Measurements from ENCODE around the gene PRDM11. TPM values are rescaled to one million over a fixed set of nuclear protein-coding genes. Genes with fewer than 3 reads are reported as not detected.
A peak's percentile ranks its signal among the peaks of the same experiment; 100 is the strongest.

Gene PRDM11
- total RNA-seq, 1 donor from 2014 or later: 1.4 TPM

DNA sequence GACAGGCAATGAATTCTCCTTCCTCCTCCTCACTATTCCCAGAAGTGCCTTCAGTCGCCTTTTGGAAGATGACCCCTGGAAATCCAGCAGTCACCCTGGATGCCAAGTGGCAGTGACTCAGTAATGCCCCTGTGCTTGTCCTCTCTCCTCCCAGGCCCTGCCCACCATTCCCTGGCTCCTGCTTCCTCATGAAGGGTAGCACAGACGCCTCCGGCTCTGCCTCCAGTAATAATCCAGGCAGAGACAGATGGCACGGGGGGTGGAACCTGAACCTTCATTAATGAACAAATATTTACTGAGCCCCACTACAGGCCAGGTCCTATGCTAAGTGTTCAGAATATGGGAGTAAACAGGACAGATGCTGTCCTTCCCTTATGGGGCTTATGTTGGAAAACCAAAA is 116.5 kb downstream of the PRDM11 start:
- H3K9me3 Mint-ChIP-seq: no peaks in the 10 kb centered on the region
- peaks cover 1% of the 10 kb centered on the region for H3K4me1 Mint-ChIP-seq
- DNase-seq: no peak
- no peak overlapping the region for H3K27ac Mint-ChIP-seq
- peaks cover 2% of the 10 kb centered on the region for H3K27me3 Mint-ChIP-seq
- H3K4me3 Mint-ChIP-seq: no peak overlapping the region
- no peaks in the 10 kb centered on the region for H3K36me3 Mint-ChIP-seq (ENCODE audit: low read depth)
- intact Hi-C loops (cut with micrococcal nuclease): no loop called here

GRCh38 chr11:45263773-45264172 is 117.3 kb downstream of the PRDM11 start:
- peaks cover 1% of the 10 kb centered on the region for H3K4me1 Mint-ChIP-seq
- intact Hi-C loops (cut with micrococcal nuclease): no loop called here
- H3K27ac Mint-ChIP-seq: no peak overlapping the region
- H3K27me3 Mint-ChIP-seq: peaks cover 2% of the 10 kb centered on the region
- no peak for DNase-seq
- H3K36me3 Mint-ChIP-seq (ENCODE audit: low read depth): no peaks in the 10 kb centered on the region
- H3K9me3 Mint-ChIP-seq: no peaks in the 10 kb centered on the region
- no peak overlapping the region for H3K4me3 Mint-ChIP-seq

DNA sequence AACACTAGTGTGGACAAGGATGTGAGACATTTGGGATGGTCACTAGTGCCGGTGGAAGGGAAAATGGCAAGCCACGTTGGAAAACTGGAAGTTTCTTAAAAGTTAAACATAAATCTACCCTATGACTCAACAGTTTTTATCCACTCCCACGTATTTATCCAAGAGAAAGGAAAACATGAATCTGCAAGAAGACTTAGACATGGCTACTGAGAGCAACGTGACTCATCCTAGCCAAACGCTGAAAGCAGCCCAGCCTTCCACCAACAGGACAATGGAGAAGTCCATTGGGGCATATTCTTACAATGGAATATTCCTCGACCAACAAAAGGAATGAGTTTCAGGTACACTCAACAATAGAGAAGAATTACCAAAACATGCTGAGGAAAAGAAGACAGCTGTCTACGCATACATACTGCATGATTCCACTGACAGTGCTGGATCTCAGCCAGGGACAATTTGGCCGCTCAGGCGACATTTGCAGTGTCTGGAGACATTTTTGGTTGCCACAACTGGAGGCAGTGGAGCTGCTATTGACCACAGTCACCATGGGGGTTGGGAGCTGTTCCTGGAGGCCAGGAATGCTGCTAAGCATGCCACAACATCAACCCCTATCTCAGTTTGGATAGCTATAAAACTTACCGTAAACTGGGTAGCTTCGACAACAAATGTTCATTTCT is 118.5 kb downstream of the PRDM11 start:
- Mint-ChIP-seq H3K4me1 (peaks cover 1% of the 10 kb centered on the region), H3K36me3 (ENCODE audit: low read depth) (no peaks in the 10 kb centered on the region), H3K27ac (no peak overlapping the region), H3K4me3 (no peak overlapping the region), H3K27me3 (peaks cover 3% of the 10 kb centered on the region), H3K9me3 (no peaks in the 10 kb centered on the region)
- DNase-seq: no peak
- intact Hi-C loops (cut with micrococcal nuclease): no loop called here

- no peak for DNase-seq
- H3K4me1 Mint-ChIP-seq: peaks cover 1% of the 10 kb centered on the region
- intact Hi-C loops (cut with micrococcal nuclease): no loop called here
- no peak overlapping the region for H3K4me3 Mint-ChIP-seq
- H3K27me3 Mint-ChIP-seq: peaks cover 10% of the 10 kb centered on the region
- no peaks in the 10 kb centered on the region for H3K36me3 Mint-ChIP-seq (ENCODE audit: low read depth)
- no peaks in the 10 kb centered on the region for H3K9me3 Mint-ChIP-seq
- no peak overlapping the region for H3K27ac Mint-ChIP-seq
Observed at GRCh38 chr11:45265969-45266675, 119.7 kb downstream of the PRDM11 start.

GRCh38 chr11:45266676-45267020 is 120.2 kb downstream of the PRDM11 start:
- Mint-ChIP-seq H3K9me3 (no peaks in the 10 kb centered on the region), H3K4me3 (no peak overlapping the region), H3K27me3 (peaks cover 12% of the 10 kb centered on the region), H3K4me1 (peaks cover 1% of the 10 kb centered on the region), H3K36me3 (ENCODE audit: low read depth) (no peaks in the 10 kb centered on the region), H3K27ac (no peak overlapping the region)
- intact Hi-C loops (cut with micrococcal nuclease): no loop called here
- DNase-seq: no peak

- Mint-ChIP-seq H3K9me3 (no peaks in the 10 kb centered on the region), H3K27ac (no peak overlapping the region), H3K36me3 (ENCODE audit: low read depth) (no peaks in the 10 kb centered on the region), H3K4me1 (peaks cover 1% of the 10 kb centered on the region), H3K27me3 (peaks cover 12% of the 10 kb centered on the region), H3K4me3 (no peak overlapping the region)
- peak; percentile 61 for DNase-seq
- intact Hi-C loops (cut with micrococcal nuclease): no loop called here
Observed at GRCh38 chr11:45267052-45267451, 120.6 kb downstream of the PRDM11 start.

DNA sequence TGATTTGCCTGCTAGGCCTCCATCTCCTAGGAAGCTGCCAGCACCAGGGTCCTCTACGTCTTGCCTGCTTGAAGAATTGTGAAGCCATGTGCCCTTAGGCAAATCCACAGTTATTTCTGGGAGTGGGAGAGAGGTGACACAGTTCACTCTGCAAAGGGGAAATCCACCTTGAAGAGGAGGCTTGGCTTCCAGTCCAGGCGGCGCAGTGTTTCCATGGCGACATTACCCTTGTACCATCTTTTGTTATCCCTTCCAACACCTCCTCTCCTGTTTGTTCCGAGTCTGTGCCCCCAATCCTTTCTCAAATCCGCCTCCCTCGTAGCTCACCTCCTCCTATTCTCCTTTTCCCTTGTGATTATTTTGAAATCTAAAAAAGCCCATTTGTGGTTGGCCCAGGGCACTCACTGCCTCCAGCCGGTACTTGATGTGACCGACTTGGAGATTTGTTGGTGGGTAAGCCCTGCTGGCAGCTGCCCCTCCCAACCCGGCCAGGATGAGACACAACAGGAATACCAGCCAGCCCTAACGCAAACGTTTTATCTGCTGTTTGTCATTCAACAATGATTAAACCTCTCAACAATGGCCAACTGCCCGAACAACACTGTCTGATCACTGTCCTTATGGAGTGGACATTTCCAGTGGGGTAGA is 121.3 kb downstream of the PRDM11 start:
- intact Hi-C loops (cut with micrococcal nuclease): no loop called here
- no peak for DNase-seq
- Mint-ChIP-seq H3K27me3 (peaks cover 12% of the 10 kb centered on the region), H3K4me1 (peaks cover 1% of the 10 kb centered on the region), H3K9me3 (no peaks in the 10 kb centered on the region), H3K4me3 (no peak overlapping the region), H3K36me3 (ENCODE audit: low read depth) (no peaks in the 10 kb centered on the region), H3K27ac (no peak overlapping the region)

GRCh38 chr11:45269678-45270077 is 123.2 kb downstream of the PRDM11 start:
- Mint-ChIP-seq H3K9me3 (no peaks in the 10 kb centered on the region), H3K4me1 (peaks cover 1% of the 10 kb centered on the region), H3K27me3 (peaks cover 21% of the 10 kb centered on the region), H3K4me3 (no peak overlapping the region), H3K36me3 (ENCODE audit: low read depth) (no peaks in the 10 kb centered on the region), H3K27ac (no peak overlapping the region)
- DNase-seq: no peak
- intact Hi-C loops (cut with micrococcal nuclease): no loop called here

DNA sequence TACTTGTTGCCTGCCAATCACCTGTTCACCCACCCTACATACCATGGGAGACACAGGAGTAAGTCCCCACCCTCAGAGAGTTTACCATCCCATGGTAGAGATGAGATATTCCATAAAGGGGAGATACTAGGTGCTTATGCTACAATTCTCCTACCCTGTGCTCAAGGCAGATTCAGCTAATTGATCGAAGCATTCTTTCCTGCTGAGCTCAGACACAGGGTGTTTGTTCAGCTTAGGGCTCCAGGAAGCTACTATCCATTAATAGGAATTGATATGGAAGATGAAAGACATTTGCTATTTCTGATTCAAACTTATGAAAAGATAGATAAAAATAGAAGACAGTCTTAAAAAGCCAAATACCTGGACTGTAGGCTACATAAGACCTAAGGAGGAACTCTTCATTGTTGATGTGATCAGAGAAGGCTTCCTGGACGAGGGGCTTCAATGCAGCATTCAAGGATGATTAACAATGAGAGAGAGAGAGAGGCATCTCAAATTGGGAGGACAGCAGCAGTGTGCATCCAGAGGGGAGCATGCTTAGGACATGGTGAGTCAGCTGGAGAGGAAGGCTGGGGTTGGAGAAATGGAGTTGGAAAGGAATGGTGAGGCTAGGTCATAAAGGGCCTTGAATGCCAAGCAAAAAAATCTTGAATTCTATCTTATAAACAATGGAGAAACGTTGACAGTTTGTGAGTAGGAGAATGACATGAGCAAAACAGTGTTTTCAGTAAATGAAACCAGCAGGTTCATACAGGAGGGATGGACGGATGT is 124.7 kb downstream of the PRDM11 start:
- Mint-ChIP-seq H3K36me3 (ENCODE audit: low read depth) (no peaks in the 10 kb centered on the region), H3K4me1 (no peaks in the 10 kb centered on the region), H3K4me3 (no peak overlapping the region), H3K27me3 (peaks cover 27% of the 10 kb centered on the region), H3K27ac (no peak overlapping the region), H3K9me3 (no peaks in the 10 kb centered on the region)
- intact Hi-C loops (cut with micrococcal nuclease): no loop called here
- DNase-seq: no peak

DNA sequence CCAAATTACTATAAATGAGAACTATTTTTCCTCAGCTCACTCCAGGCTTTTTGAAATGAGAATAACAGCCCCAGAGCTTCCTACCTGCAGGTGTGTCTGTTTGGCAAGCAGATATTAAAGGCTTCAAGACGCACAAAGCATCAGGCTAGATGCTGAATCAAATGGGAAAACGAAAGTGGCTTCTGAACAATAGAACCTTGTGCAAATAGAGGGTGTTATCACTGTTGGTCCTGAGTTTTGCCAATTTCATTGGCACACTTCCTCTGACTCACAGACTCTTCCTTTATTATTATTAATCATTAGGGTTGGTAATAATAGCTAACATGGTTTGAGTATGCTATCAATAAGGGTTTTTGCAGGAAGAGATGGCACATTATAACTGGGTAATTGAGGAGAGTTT is 126.3 kb downstream of the PRDM11 start:
- no peaks in the 10 kb centered on the region for H3K4me1 Mint-ChIP-seq
- no peak overlapping the region for H3K27ac Mint-ChIP-seq
- DNase-seq: no peak
- H3K27me3 Mint-ChIP-seq: peaks cover 35% of the 10 kb centered on the region
- H3K4me3 Mint-ChIP-seq: no peak overlapping the region
- intact Hi-C loops (cut with micrococcal nuclease): no loop called here
- no peaks in the 10 kb centered on the region for H3K9me3 Mint-ChIP-seq
- H3K36me3 Mint-ChIP-seq (ENCODE audit: low read depth): no peaks in the 10 kb centered on the region

DNA sequence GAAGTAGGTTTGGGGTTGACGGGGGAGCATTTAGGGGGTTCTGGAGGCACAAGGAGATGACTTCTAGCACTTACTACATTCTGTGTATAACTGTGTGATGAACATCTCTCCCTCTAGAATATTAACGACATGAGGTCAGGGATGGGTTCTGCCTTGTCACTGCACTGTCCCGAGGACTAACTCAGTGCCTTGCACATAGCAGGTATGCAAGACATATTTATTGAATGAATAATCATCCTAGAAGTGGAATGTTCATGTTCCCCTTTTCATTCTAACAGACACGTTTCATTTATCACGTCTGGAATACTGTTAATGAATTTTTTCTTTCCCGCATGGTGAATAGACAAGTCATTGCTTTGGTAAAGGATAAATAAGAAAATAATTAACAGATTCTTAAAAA is 127.1 kb downstream of the PRDM11 start:
- H3K27me3 Mint-ChIP-seq: peaks cover 40% of the 10 kb centered on the region
- no peaks in the 10 kb centered on the region for H3K36me3 Mint-ChIP-seq (ENCODE audit: low read depth)

GRCh38 chr11:45274206-45274605 is 127.8 kb downstream of the PRDM11 start:
- no peak overlapping the region for H3K4me3 Mint-ChIP-seq
- no peak for DNase-seq
- intact Hi-C loops (cut with micrococcal nuclease): no loop called here
- H3K4me1 Mint-ChIP-seq: no peaks in the 10 kb centered on the region
- no peaks in the 10 kb centered on the region for H3K36me3 Mint-ChIP-seq (ENCODE audit: low read depth)
- H3K27me3 Mint-ChIP-seq: peaks cover 41% of the 10 kb centered on the region
- H3K9me3 Mint-ChIP-seq: no peaks in the 10 kb centered on the region
- no peak overlapping the region for H3K27ac Mint-ChIP-seq

More for the DNA sequence above, 127.1 kb downstream of the PRDM11 start:
- no peaks in the 10 kb centered on the region for H3K4me1 Mint-ChIP-seq
- H3K9me3 Mint-ChIP-seq: no peaks in the 10 kb centered on the region
- no peak for DNase-seq
- intact Hi-C loops (cut with micrococcal nuclease): no loop called here
- no peak overlapping the region for H3K27ac Mint-ChIP-seq
- H3K4me3 Mint-ChIP-seq: no peak overlapping the region

GRCh38 chr11:45275828-45276227 is 129.4 kb downstream of the PRDM11 start:
- Mint-ChIP-seq H3K27me3 (peaks cover 33% of the 10 kb centered on the region), H3K27ac (no peak overlapping the region), H3K9me3 (peaks cover 4% of the 10 kb centered on the region), H3K36me3 (ENCODE audit: low read depth) (no peaks in the 10 kb centered on the region), H3K4me3 (no peak overlapping the region), H3K4me1 (no peaks in the 10 kb centered on the region)
- no peak for DNase-seq
- intact Hi-C loops (cut with micrococcal nuclease): no loop called here

GRCh38 chr11:45278714-45279113 is 132.3 kb downstream of the PRDM11 start:
- Mint-ChIP-seq H3K4me1 (no peaks in the 10 kb centered on the region), H3K36me3 (ENCODE audit: low read depth) (no peaks in the 10 kb centered on the region), H3K9me3 (peaks cover 4% of the 10 kb centered on the region), H3K27ac (no peak overlapping the region), H3K27me3 (peaks cover 34% of the 10 kb centered on the region), H3K4me3 (no peak overlapping the region)
- intact Hi-C loops (cut with micrococcal nuclease): no loop called here
- no peak for DNase-seq

Measured in activated CD4-positive, alpha-beta T cell treated with anti-CD3 and anti-CD28 coated beads, Interleukin-2, amount 10 ng/mL, durations not matched to agents 24 days and 14 days (primary cell).